ENCODE data around the gene ATP8A2.

DNA sequence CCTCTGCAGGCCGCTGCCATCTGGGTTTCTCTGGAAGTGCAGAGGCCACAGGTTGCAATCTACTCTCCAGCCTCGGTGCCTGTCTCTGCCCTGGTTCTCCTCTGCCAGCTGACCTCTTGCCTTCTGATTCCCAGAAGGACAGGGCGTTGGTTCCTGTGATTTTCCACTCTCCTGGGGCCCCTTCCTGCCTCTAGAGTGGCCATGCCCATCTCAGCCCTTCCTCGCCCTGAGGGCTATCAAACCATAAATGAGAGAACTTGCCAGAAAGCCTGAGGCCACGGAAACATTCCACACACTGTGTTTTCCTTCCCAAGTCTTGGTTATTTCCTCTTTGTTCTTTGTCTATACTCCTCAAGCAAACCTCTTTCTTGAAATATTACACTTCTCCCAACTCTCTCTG, 533.8 kb downstream of the ATP8A2 start:
- TF ChIP-seq, protein P1, sequence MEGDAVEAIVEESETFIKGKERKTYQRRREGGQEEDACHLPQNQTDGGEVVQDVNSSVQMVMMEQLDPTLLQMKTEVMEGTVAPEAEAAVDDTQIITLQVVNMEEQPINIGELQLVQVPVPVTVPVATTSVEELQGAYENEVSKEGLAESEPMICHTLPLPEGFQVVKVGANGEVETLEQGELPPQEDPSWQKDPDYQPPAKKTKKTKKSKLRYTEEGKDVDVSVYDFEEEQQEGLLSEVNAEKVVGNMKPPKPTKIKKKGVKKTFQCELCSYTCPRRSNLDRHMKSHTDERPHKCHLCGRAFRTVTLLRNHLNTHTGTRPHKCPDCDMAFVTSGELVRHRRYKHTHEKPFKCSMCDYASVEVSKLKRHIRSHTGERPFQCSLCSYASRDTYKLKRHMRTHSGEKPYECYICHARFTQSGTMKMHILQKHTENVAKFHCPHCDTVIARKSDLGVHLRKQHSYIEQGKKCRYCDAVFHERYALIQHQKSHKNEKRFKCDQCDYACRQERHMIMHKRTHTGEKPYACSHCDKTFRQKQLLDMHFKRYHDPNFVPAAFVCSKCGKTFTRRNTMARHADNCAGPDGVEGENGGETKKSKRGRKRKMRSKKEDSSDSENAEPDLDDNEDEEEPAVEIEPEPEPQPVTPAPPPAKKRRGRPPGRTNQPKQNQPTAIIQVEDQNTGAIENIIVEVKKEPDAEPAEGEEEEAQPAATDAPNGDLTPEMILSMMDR (IDR thresholded peaks at IDR 0.05): no peak
- TF ChIP-seq POLR2A (IDR thresholded peaks at IDR 0.05) (no peak), POLR2AphosphoS5 (IDR thresholded peaks at IDR 0.05) (no peak)
